Activated effector memory CD4-positive, alpha-beta T cell treated with anti-CD3 and anti-CD28 coated beads, Interleukin-2, amount 50 U/mL, for 16 hours (primary cell): ENCODE results near the gene NT5DC1.
"Not testable (repeated sequence)": the region's sequence is repeated elsewhere in the genome, so short reads cannot be mapped to it uniquely, and the experiment has no call there.

Experiments used
- DNase-seq: peaks from one replicate; pipeline ENCODE4 v3.0.0-alpha.2; 2020

The NT5DC1 gene

GRCh38 chr6:116094041-116094440, 6.6 kb upstream of the NT5DC1 start:
- no peak for DNase-seq

DNA sequence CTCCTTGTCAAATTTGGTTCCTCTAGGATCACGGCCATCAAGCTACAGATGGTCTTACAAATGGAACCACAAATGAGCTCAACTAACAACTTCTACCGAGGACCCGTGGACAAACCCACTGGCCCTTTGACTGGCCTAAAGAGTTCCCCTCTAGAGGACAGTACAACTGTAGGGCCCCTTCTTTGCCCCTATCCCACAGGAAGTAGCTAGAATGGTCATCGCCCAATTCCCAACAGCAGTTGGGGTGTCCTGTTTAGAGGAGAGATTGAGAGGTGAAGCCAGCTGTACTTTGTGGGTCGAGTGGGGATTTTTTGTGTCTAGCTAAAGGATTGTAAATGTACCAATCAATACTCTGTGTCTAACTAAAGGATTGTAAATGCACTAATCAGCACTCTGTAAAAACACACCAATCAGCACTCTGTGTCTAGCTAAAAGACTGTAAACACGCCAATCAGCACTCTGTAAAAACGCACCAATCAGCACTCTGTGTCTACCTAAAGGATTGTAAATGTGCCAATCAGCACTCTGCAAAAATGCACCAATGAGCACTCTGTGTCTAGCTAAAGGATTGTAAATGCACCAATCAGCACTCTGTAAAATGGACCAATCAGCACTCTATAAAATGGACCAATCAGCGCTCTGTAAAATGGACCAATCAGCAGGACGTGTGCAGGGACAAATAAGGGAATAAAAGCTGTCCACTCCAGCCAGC, 4.4 kb upstream of the NT5DC1 start:
- DNase-seq = not testable (repeated sequence)

- DNase-seq = no peak
Observed at GRCh38 chr6:116096979-116097816, 3.5 kb upstream of the NT5DC1 start.

- DNase-seq = no peak
Observed at GRCh38 chr6:116099036-116099435, 1.6 kb upstream of the NT5DC1 start.

DNA sequence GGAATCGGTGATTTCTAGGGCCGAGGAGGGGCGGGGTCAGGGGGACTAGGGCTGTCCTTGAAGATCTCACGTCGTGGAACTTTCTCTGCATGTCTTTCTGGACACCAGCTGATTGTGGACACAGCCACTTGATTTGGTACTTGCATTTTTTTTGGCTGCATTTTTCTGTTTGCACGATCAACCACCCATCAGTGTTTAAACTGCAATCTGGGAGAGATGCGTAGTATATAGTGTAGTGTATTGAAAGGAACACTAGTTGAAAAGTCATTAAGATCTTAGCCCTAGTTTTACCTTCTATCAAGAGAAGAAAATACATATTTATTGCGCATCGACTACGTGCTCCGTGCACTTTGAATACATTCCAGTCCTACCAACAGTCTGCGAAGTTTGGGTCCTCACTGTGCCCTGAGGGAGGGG, 657 bp downstream of the NT5DC1 start:
- no peak for DNase-seq

- DNase-seq = no peak
Observed at GRCh38 chr6:116101790-116102189, 1.1 kb downstream of the NT5DC1 start.

DNA sequence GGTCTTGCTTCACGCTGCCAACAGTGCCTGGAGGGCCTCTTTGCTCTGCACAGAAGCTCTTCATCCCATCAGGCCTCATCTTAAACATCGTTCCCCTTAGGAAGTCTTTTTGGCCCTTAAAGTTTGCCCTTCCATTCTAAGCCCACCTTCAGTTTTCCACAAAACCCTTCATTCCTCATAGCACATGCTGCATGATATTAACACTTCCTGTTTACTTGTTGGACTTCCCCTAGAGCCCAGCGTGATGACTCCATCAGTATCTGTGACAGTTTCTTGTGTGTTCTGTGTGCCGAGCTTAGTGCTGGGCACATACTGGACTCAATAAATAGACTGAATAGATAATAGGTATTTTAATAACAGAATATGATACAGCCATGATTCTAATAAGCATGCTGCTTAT, 2.2 kb downstream of the NT5DC1 start:
- no peak for DNase-seq

GRCh38 chr6:116104636-116105035, 4.0 kb downstream of the NT5DC1 start:
- DNase-seq = no peak

- DNase-seq = no peak
Observed at GRCh38 chr6:116105247-116105646, 4.6 kb downstream of the NT5DC1 start.

DNA sequence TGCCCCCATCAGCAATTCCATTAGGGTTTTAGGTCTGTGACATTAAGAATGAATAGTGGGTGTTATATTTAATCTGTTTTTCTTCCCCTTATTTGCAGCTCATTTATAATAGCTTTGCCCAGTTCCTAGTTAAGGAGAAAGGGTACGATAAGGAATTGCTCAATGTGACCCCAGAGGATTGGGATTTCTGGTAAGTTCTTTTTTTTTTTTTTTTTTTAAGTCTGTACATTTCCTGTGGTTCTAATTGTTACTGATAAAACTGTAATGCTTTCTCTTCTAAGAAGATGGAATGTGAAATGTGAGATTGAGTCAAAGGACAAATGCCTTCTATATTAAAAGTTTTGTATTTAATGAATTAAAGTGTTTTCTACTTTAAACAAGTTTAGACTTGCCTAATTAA, 5.5 kb downstream of the NT5DC1 start:
- no peak for DNase-seq

DNA sequence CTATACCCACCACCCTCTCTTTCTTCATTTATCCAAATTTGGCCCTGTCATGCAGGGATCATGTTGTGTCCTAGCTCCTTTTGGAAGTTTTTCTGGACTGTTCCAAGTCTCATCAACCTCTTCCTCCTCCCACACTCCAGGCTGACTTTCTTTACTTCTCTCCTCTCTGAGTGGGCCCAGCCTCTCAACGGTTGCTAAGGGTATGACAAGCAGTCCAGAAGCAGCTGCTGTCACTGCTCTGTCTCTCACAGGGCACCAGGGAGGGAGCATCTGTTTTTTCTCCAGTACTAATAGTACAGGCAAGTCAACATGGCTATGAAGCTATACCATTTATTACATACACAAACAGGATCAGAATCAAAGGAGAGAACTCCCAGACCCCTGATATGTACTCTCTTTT, 8.2 kb downstream of the NT5DC1 start:
- DNase-seq = no peak

GRCh38 chr6:116111552-116112528, 11.2 kb downstream of the NT5DC1 start:
- no peak for DNase-seq

DNA sequence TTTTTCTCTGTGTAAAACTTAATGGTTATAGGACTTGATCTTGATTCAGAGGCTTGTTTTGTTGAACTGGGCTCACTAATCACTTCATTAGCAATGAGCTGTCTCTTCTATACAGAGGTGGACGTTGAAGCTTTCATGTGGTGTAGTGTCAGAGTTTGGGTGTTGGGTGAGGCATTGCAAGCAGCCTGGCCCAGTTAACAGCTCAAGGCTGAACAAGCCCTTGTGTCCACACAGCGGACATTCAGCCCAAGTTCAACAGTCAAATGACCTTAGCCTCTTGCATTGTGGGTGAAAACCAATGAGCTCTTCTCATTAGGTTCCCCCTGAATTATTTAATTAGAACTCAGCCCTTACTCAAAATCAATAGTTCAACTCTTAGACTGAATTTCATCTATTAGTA, 12.7 kb downstream of the NT5DC1 start:
- no peak for DNase-seq

DNA sequence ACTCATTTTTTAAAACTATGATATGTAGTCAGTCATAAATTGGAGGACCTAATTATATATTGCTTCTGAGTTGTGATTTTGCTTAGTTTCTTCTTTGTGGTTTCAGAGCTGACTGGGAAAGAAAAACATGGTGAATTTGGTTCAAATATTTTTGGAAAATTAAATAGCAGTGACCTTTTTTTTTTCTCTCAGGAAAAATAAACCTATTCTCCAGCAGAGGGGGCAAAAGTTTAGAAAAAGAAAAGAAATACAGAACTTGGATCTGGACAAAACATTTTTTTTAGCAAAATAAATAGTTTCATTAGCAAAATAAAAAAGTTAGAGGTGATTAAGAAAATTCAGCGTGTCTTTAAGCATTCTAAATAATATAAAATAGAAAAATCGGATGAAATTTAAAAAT, 15.1 kb downstream of the NT5DC1 start:
- DNase-seq = no peak

DNA sequence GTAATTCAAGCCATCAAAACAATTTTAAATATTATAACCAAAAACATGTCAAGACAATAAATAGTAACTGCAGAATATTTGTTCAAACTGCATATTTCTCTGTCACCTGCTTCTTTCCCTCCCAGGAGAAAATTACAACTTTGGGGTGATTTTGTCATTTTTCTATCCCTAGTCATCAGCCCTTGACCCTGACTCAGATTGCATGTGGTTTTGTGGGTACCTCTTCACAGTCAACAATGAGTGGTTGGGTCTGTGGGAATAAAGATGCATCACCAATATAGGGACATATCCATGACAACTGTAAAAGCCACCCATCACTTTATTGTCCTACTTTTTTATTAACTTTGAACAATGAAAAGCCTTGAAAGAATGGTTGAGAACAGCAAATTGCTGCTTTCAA, 18.0 kb downstream of the NT5DC1 start:
- DNase-seq = no peak

DNA sequence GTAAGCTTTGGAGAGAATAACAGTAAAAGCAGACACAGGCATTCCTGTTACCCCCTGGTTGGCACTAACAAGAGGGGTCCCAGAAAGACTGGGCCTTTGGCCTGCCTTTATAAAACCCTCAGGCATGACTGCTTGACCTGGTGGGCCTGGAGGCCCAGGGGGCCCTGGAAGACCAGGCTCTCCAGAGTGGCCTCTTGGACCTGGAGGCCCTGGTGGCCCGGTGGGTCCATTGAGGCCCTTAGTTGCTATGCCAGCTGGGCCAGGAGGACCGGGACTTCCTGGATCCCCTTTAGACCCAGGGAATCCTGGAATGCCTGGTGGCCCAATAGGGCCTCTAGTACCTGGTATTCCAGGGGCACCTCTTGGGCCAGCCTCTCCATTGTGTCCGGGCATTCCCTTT, 19.8 kb downstream of the NT5DC1 start:
- DNase-seq = no peak

DNA sequence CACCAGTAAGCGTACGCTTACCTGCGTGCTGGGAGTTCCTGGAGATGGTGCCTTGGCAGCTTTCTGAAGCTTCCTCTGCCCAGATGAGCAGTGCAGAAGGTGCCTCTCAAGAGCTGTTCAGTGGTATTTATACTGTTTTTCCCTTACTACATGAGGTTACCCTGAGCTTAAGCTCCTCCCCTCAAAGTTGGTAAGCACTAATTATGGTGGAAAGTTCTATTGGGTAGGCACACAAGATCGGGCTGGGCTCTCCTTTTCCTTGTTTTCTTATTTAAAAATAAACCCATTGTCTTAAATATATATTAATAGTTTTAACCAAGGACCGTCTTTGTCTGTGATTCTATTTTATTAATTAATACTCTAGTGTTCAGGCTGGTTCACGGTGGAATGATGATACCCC, 25.4 kb downstream of the NT5DC1 start, which contains the start of gene COL10A1:
Gene COL10A1, minus strand, starts transcription at position 101 of the 400 bp plus-strand sequence. CDS start 640 bp downstream, outside the sequence.
- DNase-seq = no peak

- no peak for DNase-seq
Observed at GRCh38 chr6:116127771-116128493, 27.3 kb downstream of the NT5DC1 start.

DNA sequence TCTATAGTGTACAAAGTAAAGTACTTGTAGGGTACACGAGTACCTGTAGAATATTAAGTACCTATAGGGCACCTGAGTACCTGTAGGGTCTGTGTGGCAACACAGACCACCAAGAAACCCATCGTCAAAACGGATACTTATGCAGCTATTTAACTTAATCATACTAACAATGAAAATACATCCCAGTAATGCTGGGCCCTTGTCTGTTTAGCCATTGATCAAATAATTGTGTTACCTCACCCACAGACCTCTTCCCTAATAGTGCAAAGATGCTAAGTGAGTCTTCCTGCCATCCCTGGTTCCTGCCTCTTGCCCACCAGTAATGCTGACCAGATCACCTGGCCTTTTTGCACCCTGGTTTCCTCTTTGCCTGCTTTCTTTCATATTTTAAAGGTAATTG, 32.8 kb downstream of the NT5DC1 start:
- no peak for DNase-seq

GRCh38 chr6:116136373-116136772, 35.7 kb downstream of the NT5DC1 start:
- no peak for DNase-seq

DNA sequence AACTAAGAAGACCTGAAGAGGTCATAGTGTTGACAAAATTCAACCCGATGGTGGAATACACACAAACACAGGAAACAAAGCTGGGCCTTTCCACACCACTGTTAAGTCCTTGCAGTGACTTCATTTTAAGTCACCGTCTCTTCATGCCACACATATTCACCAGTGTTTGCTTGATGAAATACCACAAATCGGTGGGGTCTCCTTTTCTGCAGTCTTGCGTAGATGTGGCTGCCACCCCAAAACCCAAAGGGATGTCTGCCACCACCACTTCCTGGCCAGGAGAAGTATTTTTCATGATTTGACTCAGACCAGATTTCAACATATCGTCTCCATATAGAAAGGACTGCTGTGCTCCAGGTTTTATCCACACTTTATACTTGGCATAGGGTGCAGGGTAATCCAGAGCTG, 36.3 kb downstream of the NT5DC1 start:
- DNase-seq = no peak

DNA sequence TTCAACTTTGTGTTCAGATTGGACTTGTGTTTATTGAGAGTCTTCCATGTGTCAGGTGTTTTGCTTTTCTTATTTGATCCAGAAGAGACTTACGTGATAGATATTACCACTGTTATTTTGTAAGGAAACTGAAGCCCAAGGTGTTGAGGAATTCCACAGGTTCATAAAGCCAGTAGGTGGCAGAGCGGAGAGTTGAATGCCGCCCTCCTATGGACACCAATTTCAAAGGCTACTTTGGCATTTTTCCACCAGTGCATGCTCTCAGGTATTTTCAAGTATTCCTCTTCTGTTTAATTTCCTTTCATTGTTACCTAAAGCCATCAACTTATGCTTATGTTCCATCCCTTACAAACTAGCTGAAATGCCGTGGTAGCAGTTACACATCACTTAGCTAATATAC, 39.3 kb downstream of the NT5DC1 start:
- DNase-seq = no peak
